HepG2 (cell line): ENCODE measurements around the gene CLTA. TPM values are rescaled to one million over a fixed set of nuclear protein-coding genes. Genes with fewer than 3 reads are reported as not detected.

ENCODE experiments used
- MTA3 ChIP-seq: sonication (generic); formaldehyde crosslinking; IDR thresholded peaks from 2 replicates; pipeline ENCODE4 v1.4.0; 2020; ENCODE audit warnings: missing genetic modification reagents
- NR2F6 ChIP-seq, 2 experiments: IDR thresholded peaks; 2 replicates each; pipeline ENCODE4 v1.6.1; 2016; ENCODE audit warnings: antibody characterized with exemption in 1 of 2, mild to moderate bottlenecking in 1 of 2
- PLRG1 ChIP-seq: fragments of 450-650 bp; conservative IDR thresholded peaks from 2 replicates; pipeline ENCODE4 v1.6.1; 2016
- PRPF4 ChIP-seq: fragments of 200-400 bp; formaldehyde crosslinking; IDR thresholded peaks from 2 replicates; pipeline ENCODE4 v1.6.1; 2016; ENCODE audit warnings: low read length, low read depth; ENCODE audit not compliant: poor library complexity, severe bottlenecking
- RAD21 ChIP-seq: fragments of 450-650 bp; formaldehyde crosslinking; IDR thresholded peaks from 2 replicates; pipeline ENCODE4 v1.5.0; 2020; ENCODE audit warnings: mild to moderate bottlenecking
- SP2 ChIP-seq: sonication (generic); formaldehyde crosslinking; IDR thresholded peaks from 2 replicates; pipeline ENCODE4 v1.5.1; 2020; ENCODE audit warnings: mild to moderate bottlenecking, missing genetic modification reagents
- ZFP41 ChIP-seq: sonication (generic); formaldehyde crosslinking; IDR thresholded peaks from 2 replicates; pipeline ENCODE4 v1.4.0; 2020; ENCODE audit warnings: mild to moderate bottlenecking, missing genetic modification reagents, borderline replicate concordance
- ZFP90 ChIP-seq: sonication (generic); formaldehyde crosslinking; IDR thresholded peaks from 2 replicates; pipeline ENCODE4 v1.8.0; 2022; ENCODE audit warnings: missing genetic modification reagents, mild to moderate bottlenecking, inconsistent platforms, borderline replicate concordance
- ZNF256 ChIP-seq: sonication (generic); formaldehyde crosslinking; conservative IDR thresholded peaks from 2 replicates; pipeline ENCODE4 v1.4.0; 2020; ENCODE audit warnings: missing genetic modification reagents
- ZNF34 ChIP-seq: sonication (generic); formaldehyde crosslinking; IDR thresholded peaks from 2 replicates; pipeline ENCODE4 v1.4.0; 2020; ENCODE audit warnings: mild to moderate bottlenecking, missing genetic modification reagents, borderline replicate concordance
- ZNF468 ChIP-seq: sonication (generic); formaldehyde crosslinking; IDR thresholded peaks from 2 replicates; pipeline ENCODE4 v1.8.0; 2022; ENCODE audit warnings: mild to moderate bottlenecking, moderate library complexity, missing genetic modification reagents
- ZNF589 ChIP-seq: sonication (generic); formaldehyde crosslinking; conservative IDR thresholded peaks from 2 replicates; pipeline ENCODE4 v1.8.0; 2022; ENCODE audit warnings: mild to moderate bottlenecking, moderate library complexity, missing genetic modification reagents
- ZNF775 ChIP-seq: sonication (generic); formaldehyde crosslinking; IDR thresholded peaks from 2 replicates; pipeline ENCODE4 v1.4.0; 2020; ENCODE audit warnings: missing genetic modification reagents, mild to moderate bottlenecking, moderate library complexity, borderline replicate concordance
- ZNF891 ChIP-seq: sonication (generic); formaldehyde crosslinking; IDR thresholded peaks from 2 replicates; pipeline ENCODE4 v1.5.0; 2020; ENCODE audit warnings: mild to moderate bottlenecking, missing genetic modification reagents
- polyA plus RNA-seq, 8 experiments: library from polyadenylated mRNA; depleted of rRNA in 3 of 8; stranded (reverse) in 7 of 8; unstranded in 1 of 8; fragments of >200 nt; fragmentation: Illumina TruSeq in 4 of 8; extraction: Trizol in 4 of 8; gene quantifications; 2 replicates each; pipeline versions ENCODE4 v1.2.1 to v1.2.3, GENCODE V29; 2011 to 2016; ENCODE audit warnings: low read depth in 4 of 8, missing spikeins in 1 of 8, mixed read lengths in 1 of 8; ENCODE audit not compliant: insufficient read depth in 1 of 8
- total RNA-seq, 5 experiments: library from RNA; depleted of rRNA; stranded (reverse); fragments of >200 nt; fragmentation: Illumina TruSeq; extraction: Trizol; gene quantifications; 2 replicates each; pipeline ENCODE4 v1.2.3, GENCODE V29; 2016; ENCODE audit warnings: low read depth in 1 of 5
- TF ChIP-seq, protein P1 (sequence below): sonication (generic); formaldehyde crosslinking; IDR thresholded peaks from 2 replicates; pipeline ENCODE4 v1.4.0; 2020; ENCODE audit warnings: low read depth, missing genetic modification reagents
- TF ChIP-seq, protein P2 (sequence below): sonication (generic); formaldehyde crosslinking; conservative IDR thresholded peaks from 2 replicates; pipeline ENCODE4 v1.5.0; 2020; ENCODE audit warnings: missing genetic modification reagents
- TF ChIP-seq, protein P3 (sequence below): IDR thresholded peaks from 2 replicates; pipeline ENCODE4 v1.6.1; 2012; ENCODE audit warnings: low read depth, low read length, improper control_type of control experiment
- TF ChIP-seq, protein P4 (sequence below): sonication (generic); formaldehyde crosslinking; conservative IDR thresholded peaks from 2 replicates; pipeline ENCODE4 v1.8.1; 2023; ENCODE audit warnings: missing genetic modification reagents
- TF ChIP-seq, protein P5 (sequence below): sonication (generic); formaldehyde crosslinking; IDR thresholded peaks from 2 replicates; pipeline ENCODE4 v1.5.1; 2020; ENCODE audit warnings: missing genetic modification reagents, mild to moderate bottlenecking, borderline replicate concordance

CLTA gene
- total and polyA plus RNA-seq, 2 of the 13 experiments (the other 11 are each of a cell fraction or from before 2014, with no cell fraction given): 143 to 222 TPM

DNA sequence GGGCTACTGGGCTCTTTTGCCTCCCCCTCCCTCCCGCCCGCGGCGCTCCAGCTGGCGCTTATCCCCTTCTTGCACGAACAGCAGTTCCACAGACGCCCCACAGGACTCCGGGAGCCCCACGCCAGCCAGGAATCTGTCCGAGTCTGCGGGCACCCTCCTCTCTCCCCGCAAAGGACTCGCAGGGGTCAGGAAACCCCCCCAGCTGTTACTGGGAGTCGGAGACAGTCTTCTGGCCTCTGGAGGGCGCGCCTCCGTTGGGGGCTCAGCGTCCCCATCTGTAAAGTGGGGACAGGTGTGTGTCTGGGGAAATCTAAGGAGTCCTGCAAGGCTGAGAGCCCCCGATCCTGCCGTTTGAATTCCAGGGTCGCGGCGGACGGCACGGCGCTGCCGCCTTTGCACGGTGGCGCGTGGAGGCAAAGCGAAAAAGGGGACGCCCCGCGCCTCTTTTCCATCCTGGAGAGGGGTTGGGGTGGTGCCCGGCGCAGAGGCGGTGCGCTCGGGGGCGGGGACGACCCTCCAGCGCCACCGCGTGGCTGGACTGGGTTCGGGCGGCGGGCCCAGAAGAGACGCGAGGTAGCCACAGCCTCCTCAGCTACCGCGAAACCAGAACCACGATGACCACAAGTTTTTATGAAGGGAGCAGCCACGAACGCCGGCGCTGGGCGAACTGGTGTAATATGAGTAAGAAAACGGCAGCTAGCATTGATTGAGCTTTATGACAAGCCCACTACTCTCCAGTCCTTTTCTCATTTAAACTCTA is 24.4 kb upstream of the CLTA start (continued):
- TF ChIP-seq, protein P1, sequence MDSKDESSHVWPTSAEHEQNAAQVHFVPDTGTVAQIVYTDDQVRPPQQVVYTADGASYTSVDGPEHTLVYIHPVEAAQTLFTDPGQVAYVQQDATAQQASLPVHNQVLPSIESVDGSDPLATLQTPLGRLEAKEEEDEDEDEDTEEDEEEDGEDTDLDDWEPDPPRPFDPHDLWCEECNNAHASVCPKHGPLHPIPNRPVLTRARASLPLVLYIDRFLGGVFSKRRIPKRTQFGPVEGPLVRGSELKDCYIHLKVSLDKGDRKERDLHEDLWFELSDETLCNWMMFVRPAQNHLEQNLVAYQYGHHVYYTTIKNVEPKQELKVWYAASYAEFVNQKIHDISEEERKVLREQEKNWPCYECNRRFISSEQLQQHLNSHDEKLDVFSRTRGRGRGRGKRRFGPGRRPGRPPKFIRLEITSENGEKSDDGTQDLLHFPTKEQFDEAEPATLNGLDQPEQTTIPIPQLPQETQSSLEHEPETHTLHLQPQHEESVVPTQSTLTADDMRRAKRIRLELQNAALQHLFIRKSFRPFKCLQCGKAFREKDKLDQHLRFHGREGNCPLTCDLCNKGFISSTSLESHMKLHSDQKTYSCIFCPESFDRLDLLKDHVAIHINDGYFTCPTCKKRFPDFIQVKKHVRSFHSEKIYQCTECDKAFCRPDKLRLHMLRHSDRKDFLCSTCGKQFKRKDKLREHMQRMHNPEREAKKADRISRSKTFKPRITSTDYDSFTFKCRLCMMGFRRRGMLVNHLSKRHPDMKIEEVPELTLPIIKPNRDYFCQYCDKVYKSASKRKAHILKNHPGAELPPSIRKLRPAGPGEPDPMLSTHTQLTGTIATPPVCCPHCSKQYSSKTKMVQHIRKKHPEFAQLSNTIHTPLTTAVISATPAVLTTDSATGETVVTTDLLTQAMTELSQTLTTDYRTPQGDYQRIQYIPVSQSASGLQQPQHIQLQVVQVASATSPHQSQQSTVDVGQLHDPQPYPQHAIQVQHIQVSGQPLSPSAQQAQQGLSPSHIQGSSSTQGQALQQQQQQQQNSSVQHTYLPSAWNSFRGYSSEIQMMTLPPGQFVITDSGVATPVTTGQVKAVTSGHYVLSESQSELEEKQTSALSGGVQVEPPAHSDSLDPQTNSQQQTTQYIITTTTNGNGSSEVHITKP (CRISPR knock-in tag): no peak
- TF ChIP-seq, protein P2, sequence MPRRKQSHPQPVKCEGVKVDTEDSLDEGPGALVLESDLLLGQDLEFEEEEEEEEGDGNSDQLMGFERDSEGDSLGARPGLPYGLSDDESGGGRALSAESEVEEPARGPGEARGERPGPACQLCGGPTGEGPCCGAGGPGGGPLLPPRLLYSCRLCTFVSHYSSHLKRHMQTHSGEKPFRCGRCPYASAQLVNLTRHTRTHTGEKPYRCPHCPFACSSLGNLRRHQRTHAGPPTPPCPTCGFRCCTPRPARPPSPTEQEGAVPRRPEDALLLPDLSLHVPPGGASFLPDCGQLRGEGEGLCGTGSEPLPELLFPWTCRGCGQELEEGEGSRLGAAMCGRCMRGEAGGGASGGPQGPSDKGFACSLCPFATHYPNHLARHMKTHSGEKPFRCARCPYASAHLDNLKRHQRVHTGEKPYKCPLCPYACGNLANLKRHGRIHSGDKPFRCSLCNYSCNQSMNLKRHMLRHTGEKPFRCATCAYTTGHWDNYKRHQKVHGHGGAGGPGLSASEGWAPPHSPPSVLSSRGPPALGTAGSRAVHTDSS (CRISPR knock-in tag): no peak; the same call in 1 of the 2 replicates
- TF ChIP-seq ZFP90 (no peak), RAD21 (CRISPR knock-in tag) (peak; percentile 93), ZNF775 (CRISPR knock-in tag) (no peak), MTA3 (CRISPR knock-in tag) (no peak), NR2F6 (IDR thresholded peaks at IDR 0.05) (no peak), NR2F6 (CRISPR knock-in tag; IDR thresholded peaks at IDR 0.05) (no peak), ZNF468 (CRISPR knock-in tag) (no peak), ZNF256 (CRISPR knock-in tag) (no peak), PRPF4 (no peak), ZFP41 (CRISPR knock-in tag) (no peak), SP2 (CRISPR knock-in tag) (no peak), ZNF589 (CRISPR knock-in tag) (no peak), ZNF891 (no peak), ZNF34 (CRISPR knock-in tag) (no peak), PLRG1 (no peak)
- TF ChIP-seq, protein P3, sequence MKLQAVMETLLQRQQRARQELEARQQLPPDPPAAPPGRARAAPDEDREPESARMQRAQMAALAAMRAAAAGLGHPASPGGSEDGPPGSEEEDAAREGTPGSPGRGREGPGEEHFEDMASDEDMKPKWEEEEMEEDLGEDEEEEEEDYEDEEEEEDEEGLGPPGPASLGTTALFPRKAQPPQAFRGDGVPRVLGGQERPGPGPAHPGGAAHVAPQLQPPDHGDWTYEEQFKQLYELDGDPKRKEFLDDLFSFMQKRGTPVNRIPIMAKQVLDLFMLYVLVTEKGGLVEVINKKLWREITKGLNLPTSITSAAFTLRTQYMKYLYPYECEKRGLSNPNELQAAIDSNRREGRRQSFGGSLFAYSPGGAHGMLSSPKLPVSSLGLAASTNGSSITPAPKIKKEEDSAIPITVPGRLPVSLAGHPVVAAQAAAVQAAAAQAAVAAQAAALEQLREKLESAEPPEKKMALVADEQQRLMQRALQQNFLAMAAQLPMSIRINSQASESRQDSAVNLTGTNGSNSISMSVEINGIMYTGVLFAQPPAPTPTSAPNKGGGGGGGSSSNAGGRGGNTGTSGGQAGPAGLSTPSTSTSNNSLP: no peak
- TF ChIP-seq, protein P4, sequence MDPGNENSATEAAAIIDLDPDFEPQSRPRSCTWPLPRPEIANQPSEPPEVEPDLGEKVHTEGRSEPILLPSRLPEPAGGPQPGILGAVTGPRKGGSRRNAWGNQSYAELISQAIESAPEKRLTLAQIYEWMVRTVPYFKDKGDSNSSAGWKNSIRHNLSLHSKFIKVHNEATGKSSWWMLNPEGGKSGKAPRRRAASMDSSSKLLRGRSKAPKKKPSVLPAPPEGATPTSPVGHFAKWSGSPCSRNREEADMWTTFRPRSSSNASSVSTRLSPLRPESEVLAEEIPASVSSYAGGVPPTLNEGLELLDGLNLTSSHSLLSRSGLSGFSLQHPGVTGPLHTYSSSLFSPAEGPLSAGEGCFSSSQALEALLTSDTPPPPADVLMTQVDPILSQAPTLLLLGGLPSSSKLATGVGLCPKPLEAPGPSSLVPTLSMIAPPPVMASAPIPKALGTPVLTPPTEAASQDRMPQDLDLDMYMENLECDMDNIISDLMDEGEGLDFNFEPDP (CRISPR knock-in tag): no peak
- TF ChIP-seq, protein P5, sequence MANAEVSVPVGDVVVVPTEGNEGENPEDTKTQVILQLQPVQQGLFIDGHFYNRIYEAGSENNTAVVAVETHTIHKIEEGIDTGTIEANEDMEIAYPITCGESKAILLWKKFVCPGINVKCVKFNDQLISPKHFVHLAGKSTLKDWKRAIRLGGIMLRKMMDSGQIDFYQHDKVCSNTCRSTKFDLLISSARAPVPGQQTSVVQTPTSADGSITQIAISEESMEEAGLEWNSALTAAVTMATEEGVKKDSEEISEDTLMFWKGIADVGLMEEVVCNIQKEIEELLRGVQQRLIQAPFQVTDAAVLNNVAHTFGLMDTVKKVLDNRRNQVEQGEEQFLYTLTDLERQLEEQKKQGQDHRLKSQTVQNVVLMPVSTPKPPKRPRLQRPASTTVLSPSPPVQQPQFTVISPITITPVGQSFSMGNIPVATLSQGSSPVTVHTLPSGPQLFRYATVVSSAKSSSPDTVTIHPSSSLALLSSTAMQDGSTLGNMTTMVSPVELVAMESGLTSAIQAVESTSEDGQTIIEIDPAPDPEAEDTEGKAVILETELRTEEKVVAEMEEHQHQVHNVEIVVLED (CRISPR knock-in tag): peak; percentile 25; the same call in 1 of the 2 replicates
